HG02938 (cell line): ENCODE measurements around the gene SERPINH1.

Source experiments
- ATAC-seq: cut with Tn5 transposase; IDR thresholded peaks from one replicate; pipeline ENCODE4 v1.9.1; 2021; ENCODE audit warnings: mild to moderate bottlenecking, moderate library complexity; ENCODE audit not compliant: unreplicated experiment

SERPINH1 gene

DNA sequence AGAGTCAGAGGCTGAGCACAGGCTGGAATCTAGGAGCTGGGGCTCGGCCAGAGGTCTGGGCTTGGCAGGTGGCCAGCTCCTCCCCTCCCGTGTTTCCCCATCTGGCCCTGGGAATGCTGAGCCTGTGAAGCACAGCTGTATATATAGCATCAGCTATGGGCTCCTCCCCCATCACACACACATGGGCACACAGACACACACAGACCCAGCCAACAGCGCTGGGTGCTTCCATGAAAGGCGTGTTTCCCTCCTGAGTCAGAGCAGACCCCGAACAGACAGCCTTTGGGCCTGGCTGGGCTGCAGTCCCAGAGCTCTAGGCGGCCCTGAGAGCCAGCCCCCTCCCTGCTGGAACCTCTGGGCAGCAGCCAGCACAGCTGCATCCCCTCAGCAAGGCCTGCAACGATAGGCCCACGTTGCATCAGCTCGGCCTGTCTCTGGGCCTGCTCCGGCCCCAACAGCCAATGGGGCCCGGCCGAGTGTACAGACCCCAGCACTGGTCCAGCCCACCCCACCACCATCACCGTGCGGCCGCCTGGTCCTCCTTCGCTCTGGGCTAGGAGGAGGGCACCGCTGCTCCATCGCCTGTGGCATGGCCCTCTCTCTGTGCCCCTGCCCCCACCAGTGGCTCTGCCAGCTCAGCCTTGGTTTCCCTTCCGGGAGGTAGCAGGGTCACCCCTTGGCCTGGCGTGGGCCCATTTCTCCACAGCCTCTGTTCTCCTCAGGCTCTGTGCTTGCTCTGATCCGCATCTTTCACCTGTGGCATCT is 7.6 kb upstream of the SERPINH1 start:
- ATAC-seq: no peak

DNA sequence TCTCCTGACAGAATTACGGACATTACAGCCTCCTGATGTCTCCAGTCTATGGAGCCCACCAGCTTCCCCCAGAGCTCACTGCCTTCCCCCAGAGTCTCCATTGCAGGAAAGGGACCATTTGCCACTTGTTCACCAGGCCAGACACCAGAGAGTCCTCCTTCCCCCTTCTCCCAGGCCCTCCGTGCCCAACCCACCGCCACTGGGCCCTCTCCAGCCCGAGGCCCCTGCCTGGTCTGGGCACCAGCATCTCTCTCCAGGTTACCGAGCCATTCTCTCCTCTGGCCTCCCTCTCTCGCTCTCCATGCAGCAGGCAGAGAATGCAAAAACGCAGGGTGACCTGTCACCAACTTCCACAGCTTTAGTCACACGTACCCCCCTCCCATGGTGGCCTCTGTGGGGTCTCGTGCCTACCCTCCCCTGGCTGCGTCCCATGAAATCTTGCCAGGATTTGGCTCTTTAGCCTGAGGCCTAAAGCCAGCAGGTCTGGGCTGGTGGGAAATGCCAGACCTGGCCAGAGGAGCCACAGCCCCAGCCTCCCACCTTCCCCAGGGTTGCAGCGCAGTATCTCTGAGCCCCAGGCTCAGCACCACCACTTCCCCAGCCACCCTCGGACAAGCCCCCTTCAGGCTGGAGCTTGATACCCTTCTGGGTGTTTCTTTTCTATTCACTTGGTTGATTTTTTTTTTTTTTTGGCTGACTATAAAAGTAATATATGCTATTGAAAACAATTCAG is 6.8 kb upstream of the SERPINH1 start:
- no peak for ATAC-seq

DNA sequence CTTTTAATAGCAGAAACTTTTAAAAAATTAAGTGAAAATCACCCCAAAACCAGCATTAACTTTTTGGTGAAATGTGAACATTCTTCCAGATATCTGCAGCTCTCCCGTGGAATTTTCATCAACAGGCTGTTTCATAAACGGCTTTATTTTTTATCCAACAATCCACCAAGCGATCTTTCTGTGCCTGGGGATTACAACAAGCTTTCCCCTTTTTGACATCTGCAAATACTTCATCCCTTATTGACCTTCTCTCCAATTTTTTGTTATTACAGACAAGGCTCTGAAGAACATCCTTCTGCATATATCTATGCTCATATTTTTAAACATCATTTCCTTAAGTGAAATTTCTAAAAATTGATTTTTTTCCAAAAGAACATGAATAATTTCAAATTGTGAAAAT is 5.8 kb upstream of the SERPINH1 start:
- no peak for ATAC-seq

DNA sequence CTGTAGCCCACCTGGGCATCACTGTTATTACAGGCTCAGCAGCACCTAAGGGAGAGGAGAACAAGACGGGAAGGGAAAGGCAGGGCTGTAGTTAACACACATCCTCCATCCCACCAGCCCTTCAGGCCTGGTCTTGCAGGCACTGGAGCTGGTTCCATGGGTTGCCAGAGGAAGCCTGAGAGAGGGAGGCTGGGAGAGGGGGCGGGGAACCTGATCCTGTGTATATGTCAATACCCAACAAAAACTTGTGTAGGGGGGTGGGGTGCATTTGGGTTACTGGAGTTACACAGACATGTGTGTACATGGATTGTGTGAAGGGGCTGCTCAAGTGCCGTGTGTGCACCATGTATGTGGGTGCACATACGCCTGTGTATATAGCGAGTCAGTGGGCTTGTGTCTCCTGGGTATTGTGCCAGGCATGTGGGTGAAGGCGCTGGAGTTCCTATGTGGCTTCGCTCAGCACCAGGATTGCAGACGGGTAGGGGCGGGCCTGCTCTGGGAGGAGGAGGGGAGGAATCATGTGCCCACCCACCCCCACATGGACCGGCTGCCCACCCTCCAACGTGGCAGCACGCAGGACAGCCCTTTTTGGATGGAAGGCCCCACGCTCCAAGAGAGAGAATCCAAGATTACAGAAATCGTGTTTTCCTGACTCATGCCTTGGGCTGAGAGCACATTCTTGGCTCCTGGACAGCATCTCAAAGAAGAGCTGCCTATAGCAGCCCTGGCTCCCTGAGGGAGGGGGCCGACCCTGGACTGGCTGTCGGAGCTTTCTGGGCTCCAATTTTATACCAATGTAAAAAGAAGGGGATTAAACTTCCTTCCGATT is 4.2 kb upstream of the SERPINH1 start:
- ATAC-seq: no peak

DNA sequence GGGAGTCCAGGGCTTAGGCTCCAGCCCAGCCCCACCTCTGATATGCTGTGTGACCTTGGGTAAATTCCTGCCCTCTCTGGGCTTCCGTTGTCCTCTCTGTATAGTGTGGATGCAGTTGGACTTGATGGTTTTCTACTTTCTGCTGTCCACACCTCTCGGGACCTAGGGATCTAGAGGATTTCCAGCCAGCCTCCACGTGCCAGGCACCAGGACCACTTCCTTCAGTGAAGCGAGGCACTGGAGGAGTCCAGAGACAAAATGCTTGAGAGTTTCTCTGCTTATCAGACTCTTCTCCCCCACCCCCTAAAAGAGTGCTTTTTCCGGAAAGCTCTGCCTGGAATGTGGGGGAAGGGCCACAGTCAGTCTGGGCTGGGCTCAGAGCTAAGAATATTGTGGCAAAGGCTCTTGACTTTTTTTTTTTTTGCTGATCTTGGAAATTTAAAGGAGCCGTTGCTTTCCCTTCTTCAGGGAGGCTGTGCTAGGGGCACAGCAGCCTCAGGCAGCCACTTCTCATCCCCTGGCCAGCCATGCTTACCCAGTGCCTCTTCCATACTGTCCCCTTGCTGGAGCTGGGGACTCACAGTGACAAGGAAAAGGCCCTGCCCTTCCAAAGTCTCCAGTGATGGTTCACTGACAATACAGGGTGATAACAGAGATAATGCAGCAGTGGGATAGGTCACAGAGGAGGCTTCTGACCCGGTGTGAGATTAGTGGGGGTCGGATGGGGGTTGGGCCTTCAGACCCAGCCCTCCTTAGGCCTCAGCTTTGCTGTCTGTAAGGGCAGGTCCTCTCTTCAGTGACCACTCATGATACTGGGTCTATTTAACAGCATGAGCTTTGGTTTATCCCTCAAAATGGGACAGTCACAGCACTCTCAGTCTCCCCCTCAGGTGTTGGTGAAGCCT is 2.9 kb upstream of the SERPINH1 start:
- no peak for ATAC-seq

DNA sequence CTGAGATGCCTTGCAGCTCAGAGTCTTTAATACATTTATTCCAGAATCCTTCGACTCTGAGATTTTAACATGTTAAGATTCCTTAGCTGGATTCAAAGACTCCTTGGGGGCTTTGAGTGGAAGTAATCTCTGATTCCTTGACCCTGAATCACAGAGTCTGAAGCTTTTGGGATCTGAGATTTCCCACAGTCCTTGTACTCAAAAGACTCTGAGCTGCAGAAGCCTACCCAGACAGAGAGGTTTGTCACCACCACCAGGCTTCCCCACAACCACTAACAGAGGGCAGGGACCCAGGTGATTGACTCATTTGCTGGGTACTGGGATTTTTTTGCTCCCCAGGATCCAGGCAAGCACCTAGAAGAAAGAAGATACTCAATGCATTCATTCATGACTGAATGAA is 1.4 kb upstream of the SERPINH1 start:
- ATAC-seq: no peak

DNA sequence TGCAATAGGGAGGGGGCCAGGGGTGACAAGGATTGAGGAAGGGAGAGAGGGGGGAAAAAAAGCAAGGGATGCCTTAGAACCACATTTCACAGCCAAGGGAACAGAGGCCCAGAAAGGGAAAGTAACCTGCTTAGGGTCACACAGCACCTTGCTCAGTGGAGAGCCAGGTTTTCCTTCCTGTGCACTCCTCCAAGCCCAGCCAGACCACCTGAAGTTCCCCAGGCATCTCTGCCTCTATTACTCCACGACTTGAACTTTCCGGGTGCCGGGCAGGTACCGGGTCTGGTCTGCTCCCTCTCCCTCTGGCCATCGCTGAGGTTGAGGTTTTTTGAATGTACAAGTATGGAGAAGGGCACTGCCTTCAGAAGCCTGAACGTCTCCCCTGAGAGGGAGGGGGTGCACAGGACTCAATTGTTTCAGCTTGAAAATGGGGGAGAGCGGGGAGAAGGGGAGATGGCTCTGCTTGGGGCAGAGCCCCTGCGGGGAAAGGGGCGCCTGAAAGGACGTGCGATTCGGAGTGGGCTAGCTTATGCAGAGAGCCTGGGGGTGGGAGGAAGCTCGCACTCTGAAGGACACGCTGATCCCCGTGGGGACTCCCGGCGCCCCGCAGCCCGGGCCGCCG is 516 bp upstream of the SERPINH1 start:
- ATAC-seq: peak; percentile 2

DNA sequence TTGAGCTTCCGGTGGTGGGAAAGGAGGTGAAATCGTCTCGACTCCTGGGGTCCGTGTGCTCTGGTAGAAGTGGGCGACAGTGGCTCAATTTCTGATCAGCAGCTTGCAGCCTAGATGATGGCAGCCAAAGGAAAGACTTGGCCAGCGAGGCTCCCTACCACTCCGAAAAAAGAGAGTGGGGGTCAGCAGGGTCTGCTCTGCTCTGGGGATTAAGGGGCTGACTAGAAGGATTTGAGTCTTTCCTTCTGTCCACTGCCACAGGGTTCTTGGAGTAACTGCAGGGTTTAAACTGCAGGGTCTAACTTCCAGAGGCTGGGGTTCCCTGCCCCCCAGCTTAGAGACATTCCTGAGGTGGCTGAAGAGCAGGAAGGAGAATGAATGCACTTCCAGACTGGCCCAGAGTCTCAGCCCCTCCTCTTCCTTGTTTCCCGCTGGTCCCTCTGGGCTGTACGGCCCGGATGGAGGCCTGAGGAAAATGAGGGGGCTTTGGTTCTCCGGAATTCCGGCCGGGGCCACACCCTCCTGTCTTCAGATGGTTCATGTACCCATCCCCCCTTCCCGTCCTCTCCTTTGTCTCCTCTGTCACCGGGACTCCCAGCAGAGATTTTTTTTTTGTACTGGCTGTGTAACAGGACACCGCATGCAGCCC is 907 bp downstream of the SERPINH1 start:
- no peak for ATAC-seq

DNA sequence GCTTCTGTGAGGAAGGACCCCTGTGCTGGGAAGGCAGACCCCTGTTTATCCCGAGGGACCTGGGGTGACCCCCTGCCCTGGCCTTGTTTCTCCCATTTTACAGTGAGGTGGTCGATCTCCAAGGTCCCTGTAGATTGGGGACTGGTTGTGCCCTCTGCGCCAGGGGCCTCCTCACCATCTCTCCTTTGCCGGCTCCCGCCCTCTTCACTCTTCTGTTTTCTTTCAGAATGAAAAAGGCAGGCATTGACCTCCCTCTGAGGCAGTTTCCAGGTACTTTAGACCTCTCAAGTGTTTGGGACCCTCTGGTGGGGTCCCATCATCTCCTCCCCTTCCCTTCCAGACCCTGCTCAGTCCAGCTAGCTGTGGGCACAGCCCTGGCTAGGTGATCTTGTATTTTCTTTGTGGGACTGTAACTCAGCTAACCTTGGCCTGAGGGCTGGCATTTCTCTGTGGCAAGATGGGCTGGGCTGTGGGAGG is 1.5 kb downstream of the SERPINH1 start:
- ATAC-seq: no peak

DNA sequence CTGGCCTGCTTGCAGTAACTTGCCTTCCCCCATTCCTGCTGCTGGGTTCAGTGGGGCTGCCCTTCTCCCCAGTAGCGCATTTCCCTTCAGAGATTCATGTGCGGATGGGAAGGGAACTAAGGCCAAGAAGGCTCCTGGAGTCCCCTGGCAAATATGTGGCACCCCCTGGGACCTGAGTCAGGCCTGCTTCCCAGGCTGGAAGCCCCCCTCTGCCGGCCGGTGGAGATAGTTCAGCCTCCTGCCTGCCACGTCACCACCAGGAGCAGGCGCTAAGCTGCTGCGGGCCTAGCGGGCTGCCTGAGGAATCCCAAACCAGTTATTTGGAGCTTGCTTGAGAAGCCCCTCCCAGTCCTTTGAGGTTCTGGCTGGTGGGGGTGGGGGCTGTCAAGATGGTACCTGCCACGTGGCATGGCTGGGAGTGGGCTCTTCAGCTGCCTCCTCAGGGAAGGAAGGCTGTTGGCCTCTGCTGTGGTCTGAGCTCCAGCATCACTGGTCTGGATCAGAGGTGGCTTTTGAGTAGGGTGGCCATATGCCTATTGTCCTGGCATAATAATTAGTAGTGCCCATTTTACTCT is 2.0 kb downstream of the SERPINH1 start:
- ATAC-seq: no peak

DNA sequence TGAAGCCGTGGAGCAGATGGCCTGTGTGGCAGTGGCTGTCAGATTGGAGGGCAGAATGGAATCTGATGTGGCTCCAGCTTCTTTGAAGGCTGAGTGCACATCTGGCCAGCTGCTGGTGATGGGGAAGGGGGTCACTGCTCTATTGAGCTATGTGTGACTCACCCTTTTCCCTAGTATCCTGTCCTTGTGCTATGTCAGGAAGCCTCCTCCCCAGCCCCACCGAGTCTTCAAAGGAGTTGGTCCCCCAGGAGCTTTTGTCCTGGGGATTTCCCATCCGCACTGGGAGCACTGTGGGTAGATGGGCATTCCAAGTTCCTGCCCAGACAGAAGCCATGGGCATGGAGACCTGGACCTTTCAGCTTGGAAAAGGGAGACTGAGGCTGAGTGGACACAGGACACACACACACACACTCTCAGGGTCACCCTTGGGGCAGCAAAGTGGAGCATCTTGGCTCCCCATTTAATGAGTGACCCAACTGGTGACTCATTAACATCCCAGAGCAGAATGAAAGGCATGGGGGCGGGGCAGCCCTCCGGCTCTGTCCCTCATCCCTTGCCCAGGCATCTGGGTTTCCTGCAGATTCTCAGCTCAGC is 3.3 kb downstream of the SERPINH1 start:
- ATAC-seq: no peak

DNA sequence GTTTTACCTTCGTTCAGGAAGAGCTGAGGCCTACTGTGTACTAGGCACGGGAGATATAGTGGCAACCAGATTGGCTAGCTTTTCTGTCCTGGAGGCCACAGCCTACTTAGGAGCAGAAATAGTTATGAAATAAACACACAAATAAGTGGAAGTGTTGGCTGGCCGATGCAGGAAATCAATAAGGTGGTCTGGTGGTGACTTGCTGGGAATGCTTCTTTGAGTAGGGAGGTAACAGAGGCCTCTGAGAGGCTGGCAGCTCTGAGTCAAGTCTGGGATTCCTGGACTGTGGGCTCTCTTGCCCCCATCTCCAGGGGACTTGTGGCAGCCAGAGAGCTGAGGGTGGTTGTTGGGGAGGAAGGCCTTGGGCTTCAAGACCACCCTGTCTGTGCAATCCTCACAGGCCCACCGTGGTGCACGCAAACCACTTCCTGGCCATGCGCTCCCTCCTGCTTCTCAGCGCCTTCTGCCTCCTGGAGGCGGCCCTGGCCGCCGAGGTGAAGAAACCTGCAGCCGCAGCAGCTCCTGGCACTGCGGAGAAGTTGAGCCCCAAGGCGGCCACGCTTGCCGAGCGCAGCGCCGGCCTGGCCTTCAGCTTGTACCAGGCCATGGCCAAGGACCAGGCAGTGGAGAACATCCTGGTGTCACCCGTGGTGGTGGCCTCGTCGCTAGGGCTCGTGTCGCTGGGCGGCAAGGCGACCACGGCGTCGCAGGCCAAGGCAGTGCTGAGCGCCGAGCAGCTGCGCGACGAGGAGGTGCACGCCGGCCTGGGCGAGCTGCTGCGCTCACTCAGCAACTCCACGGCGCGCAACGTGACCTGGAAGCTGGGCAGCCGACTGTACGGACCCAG is 4.1 kb downstream of the SERPINH1 start:
- no peak for ATAC-seq

DNA sequence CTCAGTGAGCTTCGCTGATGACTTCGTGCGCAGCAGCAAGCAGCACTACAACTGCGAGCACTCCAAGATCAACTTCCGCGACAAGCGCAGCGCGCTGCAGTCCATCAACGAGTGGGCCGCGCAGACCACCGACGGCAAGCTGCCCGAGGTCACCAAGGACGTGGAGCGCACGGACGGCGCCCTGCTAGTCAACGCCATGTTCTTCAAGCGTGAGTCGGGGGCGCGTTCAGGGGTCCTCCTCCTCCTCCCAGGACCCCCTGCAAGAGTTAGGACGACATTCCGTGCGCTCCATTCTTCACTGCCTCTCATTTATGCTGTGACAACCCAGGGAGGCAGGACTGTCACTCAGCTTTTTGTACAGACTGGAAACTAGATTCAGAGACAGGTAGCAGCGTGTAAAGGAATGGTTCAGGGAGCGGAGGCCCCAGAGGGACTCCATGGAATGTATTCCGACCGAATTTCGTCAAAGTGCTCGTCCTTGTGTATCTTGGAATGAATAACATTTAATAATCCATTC is 4.8 kb downstream of the SERPINH1 start:
- ATAC-seq: no peak

DNA sequence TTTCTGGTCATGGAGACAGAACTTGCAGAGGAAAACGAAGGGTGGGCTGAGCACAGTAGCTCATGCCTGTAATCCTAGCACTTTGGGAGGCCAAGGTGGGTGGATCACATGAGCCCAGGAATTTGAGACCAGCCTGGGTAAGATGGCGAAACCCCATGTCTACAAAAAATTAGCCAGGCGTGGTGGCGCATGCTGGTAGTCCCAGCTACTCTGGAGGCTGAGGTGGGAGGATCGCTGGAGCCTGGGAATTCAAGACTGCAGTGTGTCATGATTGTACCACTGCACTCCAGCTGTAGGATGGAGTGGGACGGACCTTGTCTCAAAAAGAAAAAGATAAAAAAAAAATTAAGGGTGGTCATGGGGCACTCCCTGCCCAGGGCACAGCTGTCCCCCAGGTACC is 5.9 kb downstream of the SERPINH1 start:
- ATAC-seq: no peak

DNA sequence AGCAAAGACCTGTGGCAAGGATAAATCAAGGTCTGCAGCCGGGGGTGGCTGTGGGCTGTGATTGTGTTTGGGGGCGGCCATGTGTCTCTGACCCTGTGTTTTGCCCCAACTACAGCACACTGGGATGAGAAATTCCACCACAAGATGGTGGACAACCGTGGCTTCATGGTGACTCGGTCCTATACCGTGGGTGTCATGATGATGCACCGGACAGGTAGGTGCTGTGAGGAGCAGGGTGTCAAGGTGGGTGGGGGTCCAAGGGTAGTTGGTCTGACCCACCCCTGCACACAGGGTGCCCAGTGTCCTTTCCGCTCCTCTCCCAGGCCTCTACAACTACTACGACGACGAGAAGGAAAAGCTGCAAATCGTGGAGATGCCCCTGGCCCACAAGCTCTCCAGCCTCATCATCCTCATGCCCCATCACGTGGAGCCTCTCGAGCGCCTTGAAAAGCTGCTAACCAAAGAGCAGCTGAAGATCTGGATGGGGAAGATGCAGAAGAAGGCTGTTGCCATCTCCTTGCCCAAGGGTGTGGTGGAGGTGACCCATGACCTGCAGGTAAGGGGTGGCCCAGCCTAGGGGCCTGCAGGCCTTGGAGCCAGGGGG is 6.7 kb downstream of the SERPINH1 start:
- ATAC-seq: no peak

DNA sequence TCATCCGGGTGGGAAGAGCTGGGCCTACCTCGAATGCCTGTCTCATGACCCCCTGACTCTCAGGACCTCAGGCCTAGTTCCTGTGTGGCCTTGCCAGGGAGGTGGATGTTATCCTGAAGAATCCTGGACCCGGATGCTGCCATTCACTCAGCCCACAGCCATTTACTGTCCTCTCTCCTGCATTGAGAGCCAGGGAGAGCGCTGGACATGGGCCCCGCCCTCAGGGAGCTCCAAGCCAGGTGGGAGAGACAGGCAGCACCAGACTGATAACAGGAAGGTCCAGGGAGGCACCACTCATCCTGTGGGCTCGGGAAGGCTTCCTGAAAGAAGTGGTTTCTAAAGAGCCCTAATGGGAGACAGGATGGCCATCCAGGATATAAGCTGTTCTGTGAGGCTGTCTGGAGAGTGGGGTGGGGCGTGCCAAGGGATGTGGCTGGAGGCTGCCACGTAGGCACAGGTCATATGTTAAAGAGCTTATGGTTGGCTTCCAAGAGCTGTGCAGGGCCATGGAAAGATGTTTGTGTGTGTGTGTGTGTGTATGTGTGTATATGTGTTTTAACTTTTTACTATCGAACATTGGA is 8.6 kb downstream of the SERPINH1 start:
- ATAC-seq: no peak

DNA sequence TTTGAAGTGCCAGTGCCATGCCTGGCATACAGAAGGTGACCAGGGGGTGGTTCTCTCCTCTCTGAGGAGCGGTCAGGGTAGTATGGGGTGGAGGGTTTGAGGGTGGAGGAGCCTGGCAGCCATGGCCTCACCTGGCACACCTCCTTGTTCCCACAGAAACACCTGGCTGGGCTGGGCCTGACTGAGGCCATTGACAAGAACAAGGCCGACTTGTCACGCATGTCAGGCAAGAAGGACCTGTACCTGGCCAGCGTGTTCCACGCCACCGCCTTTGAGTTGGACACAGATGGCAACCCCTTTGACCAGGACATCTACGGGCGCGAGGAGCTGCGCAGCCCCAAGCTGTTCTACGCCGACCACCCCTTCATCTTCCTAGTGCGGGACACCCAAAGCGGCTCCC is 9.6 kb downstream of the SERPINH1 start:
- no peak for ATAC-seq
